Measurements from ENCODE around the gene RNF145.
"Not testable (repeated sequence)": the region's sequence is repeated elsewhere in the genome, so short reads cannot be mapped to it uniquely, and the experiment has no call there.

Gene RNF145

DNA sequence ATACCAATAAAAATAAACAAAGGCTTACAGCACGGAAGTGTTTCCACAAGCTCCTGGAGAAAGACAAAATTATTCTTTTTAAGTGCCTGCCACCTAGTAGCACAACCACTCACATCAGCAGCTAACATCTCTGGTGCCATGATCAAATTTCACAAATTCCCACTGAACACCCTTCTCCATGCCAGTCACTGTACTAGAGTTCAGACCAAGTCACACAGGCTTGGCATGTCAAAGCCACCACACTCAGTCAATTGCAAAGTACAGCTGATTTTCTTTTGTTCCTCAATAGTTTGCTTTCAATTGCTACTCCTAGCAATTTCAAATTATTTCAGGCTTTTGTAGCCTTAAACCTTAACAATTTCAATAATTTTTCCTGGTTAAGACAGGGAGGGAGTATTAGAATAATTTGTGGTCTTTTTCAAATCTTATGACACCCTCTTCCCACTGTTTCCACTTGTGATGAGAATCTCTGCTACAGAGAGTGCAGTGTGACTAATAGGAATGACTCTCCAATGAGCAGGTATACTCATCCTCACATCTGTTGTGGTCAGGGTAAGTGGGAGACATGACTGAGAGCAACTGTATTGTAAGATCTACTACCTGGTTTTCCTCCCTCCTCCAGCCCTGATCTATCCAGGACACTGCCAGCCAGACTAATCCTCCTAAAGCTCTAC is 46.2 kb downstream of the RNF145 start:
- DNase-seq (ENCODE audit: low read depth in 2 of 2, low spot score in 1 of 2), result no peak

- no peak for DNase-seq (ENCODE audit: low read depth in 2 of 2, low spot score in 1 of 2)
Measured at GRCh38 chr5:159161361-159162214, 47.8 kb downstream of the RNF145 start.

GRCh38 chr5:159158553-159159091 is 50.7 kb downstream of the RNF145 start:
- DNase-seq (ENCODE audit: low read depth in 2 of 2, low spot score in 1 of 2), result not testable (repeated sequence)

DNA sequence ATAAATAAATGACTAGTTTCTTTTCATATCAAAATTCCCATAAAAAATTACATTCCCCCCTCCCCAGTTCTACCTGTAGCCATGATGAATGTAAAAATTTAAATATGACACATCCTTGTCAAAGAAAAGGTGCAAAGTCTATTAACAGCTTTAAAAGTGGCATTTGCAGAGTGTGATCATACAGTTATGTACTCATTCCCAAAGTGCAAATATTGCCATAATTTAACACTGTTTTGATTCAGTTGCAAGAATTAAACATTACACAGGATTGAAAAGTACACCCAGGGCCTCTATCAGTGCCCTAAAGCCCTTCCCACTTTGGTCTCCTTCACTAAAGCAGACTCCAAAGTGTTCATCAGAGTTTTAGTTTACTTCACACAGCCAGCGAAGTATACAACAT is 51.8 kb downstream of the RNF145 start:
- no peak for DNase-seq (ENCODE audit: low read depth in 2 of 2, low spot score in 1 of 2)

DNA sequence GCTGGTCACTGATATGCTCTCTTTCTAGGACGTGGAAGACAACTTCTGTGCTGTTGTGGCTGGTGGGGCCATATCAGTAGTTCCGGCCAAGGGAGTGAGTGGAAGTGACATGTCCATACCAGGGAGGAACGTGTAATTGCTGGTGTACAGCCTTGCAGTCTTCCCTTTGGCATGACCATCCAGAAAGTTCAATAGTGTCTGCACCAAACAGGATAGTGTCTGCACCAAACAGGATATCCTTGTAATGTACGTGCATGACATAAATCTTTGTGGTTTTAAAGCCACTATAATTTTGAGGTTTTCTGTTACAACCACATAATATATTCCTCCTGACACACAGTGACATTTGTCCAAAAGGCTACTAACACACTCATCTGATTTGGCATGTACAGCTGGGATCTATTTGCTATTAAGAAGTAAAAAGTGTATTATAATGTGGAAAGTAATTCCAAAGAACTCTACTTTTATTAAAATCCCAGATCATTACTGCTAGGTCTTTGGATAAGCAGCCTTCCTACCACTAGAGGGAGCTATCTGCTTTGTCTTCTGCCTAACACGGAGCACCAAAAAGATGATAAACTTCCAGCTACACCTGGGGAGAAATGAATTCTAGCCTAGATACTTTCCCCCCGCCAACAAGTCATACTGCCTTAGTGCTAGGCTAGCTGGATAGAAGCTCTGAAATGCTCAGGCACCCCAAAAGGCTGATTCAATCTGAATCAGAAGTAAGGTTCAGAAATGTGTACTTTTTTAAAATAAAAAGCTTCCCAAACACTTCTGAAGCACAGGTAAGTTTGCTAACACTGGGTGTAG is 52.7 kb downstream of the RNF145 start:
- no peak for DNase-seq (ENCODE audit: low read depth in 2 of 2, low spot score in 1 of 2)

GRCh38 chr5:159155960-159156359 is 53.4 kb downstream of the RNF145 start:
- DNase-seq (ENCODE audit: low read depth in 2 of 2, low spot score in 1 of 2), result no peak

DNA sequence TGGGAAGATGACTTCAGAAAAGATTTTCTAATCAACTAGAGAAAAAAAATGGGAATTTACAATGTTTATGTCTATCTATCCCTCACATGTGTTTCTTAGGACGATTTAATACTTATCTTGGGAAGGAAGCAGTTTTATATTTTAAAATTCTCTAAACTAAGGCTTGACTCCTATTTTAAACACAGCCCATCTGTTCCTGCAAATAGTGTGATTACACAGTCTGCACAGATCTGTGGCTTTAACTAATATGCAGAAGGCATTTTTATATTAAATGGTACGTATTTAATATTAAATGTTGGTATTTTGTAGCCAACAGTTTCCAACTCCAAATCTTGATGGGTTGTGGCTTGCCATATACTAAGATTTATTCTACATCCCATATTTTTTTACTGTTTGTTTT is 56.5 kb downstream of the RNF145 start:
- no peak for DNase-seq (ENCODE audit: low read depth in 2 of 2, low spot score in 1 of 2)

DNA sequence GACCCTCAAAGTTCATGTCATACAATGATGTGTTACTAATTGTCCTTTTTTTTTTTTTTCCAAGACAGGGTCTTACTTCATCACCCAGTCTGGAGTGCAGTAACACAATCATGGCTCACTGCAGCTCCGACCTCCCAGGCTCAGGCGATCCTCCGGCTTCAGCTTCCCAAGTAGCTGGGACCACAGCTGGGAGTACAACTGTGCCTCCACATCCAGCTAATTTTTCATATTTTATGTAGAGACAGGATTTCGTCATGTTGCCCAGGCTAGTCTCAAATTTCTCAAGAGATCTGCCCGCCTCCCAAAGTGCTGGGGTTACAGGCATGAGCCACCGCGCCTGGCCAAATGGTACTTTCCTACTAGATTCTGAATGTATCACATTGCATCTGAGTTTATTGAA is 60.3 kb downstream of the RNF145 start:
- DNase-seq (ENCODE audit: low read depth in 2 of 2, low spot score in 1 of 2), result no peak

- DNase-seq (ENCODE audit: low read depth in 2 of 2, low spot score in 1 of 2), result no peak
Measured at GRCh38 chr5:159147976-159148375, 61.4 kb downstream of the RNF145 start.

- DNase-seq (ENCODE audit: low read depth in 2 of 2, low spot score in 1 of 2), result no peak
Measured at GRCh38 chr5:159146839-159147238, 62.5 kb downstream of the RNF145 start.

GRCh38 chr5:159145160-159145559 is 64.2 kb downstream of the RNF145 start:
- DNase-seq (ENCODE audit: low read depth in 2 of 2, low spot score in 1 of 2), result not testable (repeated sequence)

DNA sequence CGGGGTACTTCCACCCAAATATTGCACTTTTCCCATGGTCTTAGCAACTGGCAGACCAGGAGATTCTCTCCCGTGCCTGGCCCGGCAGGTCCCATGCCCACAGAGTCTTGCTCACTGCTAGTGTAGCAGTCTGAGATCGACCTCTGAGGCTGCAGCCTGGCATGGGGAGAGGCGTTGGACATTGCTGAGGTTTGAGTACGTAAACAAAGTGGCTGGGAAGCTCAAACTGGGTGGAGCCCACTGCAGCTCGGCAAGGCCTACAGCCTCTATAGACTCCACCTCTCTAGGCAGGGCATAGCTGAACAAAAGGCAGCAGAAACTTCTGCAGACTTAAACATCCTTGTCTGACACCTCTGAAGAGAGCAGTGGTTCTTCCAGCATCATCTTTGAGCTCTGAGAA is 69.6 kb downstream of the RNF145 start:
- DNase-seq (ENCODE audit: low read depth in 2 of 2, low spot score in 1 of 2), result no peak

DNA sequence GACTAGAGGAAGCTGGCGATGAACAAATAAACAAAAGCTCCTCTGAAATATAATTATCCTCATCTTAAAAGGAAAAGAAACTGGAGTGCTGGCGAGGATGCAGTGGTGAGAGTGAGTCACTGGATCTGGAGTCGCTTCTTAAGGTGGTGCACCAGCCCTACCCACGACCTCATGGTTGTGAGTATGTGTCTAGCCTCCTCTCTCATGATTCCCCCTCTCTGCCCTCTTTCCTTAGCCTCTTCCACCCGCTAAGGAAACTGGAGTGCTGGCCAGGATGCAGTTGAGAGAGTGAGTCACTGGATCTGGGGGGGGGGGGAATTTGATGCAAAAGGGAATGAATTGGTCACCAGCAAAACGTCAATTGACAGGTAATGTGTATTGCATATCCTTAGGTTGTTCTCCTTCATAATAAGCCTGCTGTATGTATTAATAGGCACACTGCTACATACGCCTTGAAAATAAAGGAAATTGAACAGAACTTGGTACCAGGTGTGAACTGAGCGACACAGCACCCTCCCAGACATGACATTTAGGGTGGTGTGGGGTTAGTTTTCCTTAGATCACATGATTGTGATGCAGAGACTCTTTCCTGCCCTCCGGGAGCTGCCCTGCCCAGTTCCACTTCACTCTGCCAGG is 73.3 kb downstream of the RNF145 start:
- DNase-seq (ENCODE audit: low read depth in 2 of 2, low spot score in 1 of 2), result no peak

- DNase-seq (ENCODE audit: low read depth in 2 of 2, low spot score in 1 of 2), result no peak
Measured at GRCh38 chr5:159133041-159133741, 76.2 kb downstream of the RNF145 start.

DNA sequence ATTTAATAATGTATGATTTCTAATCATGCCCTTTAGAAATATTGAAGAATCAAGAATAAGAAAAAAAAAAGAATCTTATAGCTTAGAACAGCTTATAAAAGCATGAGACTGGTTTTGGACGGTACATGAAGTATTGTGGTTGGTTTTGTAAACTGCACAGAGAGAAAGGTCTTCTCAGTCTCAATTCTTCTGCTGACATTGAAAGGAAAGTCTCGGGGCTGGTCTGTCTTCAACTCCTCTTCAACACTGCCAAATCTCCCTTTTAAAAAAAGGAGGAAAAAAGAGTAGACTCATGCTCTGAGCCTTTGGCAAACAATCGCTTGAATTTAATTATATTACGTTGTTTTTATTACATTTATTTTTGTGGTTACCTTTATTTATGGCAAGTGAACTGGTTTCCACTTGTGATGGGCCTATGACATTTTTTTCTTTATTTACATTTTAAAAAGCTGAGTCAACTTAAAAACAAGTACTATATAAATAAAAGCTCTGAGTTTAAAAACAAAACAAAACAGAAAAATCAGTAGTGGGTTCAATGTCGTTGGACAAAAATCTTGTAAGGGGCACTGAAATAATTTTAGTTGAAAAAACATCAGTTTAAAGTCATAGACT is 76.8 kb downstream of the RNF145 start:
- no peak for DNase-seq (ENCODE audit: low read depth in 2 of 2, low spot score in 1 of 2)

- DNase-seq (ENCODE audit: low read depth in 2 of 2, low spot score in 1 of 2), result no peak
Measured at GRCh38 chr5:159131951-159132350, 77.4 kb downstream of the RNF145 start.

GRCh38 chr5:159130871-159131270 is 78.5 kb downstream of the RNF145 start:
- no peak for DNase-seq (ENCODE audit: low read depth in 2 of 2, low spot score in 1 of 2)

- DNase-seq (ENCODE audit: low read depth in 2 of 2, low spot score in 1 of 2), result no peak
Measured at GRCh38 chr5:159128070-159128541, 81.2 kb downstream of the RNF145 start.

GRCh38 chr5:159123700-159124099 is 85.7 kb downstream of the RNF145 start:
- DNase-seq (ENCODE audit: low read depth in 2 of 2, low spot score in 1 of 2), result no peak

- no peak for DNase-seq (ENCODE audit: low read depth in 2 of 2, low spot score in 1 of 2)
Measured at GRCh38 chr5:159123189-159123588, 86.2 kb downstream of the RNF145 start.

Data from stimulated activated CD8-positive, alpha-beta memory T cell treated with anti-CD3 and anti-CD28 coated beads, Interleukin-4, amount 100 ng/mL, for 1 hour (primary cell).